Stimulated activated effector memory CD8-positive, alpha-beta T cell treated with anti-CD3 and anti-CD28 coated beads, Interleukin-12 subunit alpha, Interleukin-12 subunit beta, amount 100 ng/mL, for 72 hours (primary cell): Measurements from ENCODE around the gene CCDC112.
A peak's percentile ranks its signal among the peaks of the same experiment; 100 is the strongest.

Experiments
- ATAC-seq: fragments of 150-1000 bp; cut with Tn5 transposase; 2 replicates; pipeline ENCODE4 v1.10.0; 2021
- DNase-seq, 2 donors: peaks; one replicate each; pipeline ENCODE4 v3.0.0; 2021 to 2022; ENCODE audit warnings: low spot score in 2 of 2
- H3K27ac Mint-ChIP-seq: one replicate; pipeline ENCODE4 v1.8.0; 2022; ENCODE audit warnings: mild to moderate bottlenecking, mixed read lengths
- H3K36me3 Mint-ChIP-seq: one replicate; pipeline ENCODE4 v1.8.0; 2022; ENCODE audit warnings: mild to moderate bottlenecking, mixed read lengths
- H3K4me1 Mint-ChIP-seq: one replicate; pipeline ENCODE4 v1.8.0; 2022; ENCODE audit warnings: mixed read lengths
- H3K4me3 Mint-ChIP-seq: one replicate; pipeline ENCODE4 v1.8.0; 2022; ENCODE audit warnings: mild to moderate bottlenecking, mixed read lengths
- H3K9me3 Mint-ChIP-seq: one replicate; pipeline ENCODE4 v1.8.0; 2022; ENCODE audit warnings: mixed read lengths

The CCDC112 gene

GRCh38 chr5:115246361-115246991 is 50.0 kb downstream of the CCDC112 start:
- no peaks in the 10 kb centered on the region for H3K9me3 Mint-ChIP-seq
- ATAC-seq (peak; percentile 55), DNase-seq (no peak)
- H3K36me3 Mint-ChIP-seq: peaks cover 21% of the 10 kb centered on the region
- no peak overlapping the region for H3K4me3 Mint-ChIP-seq
- peaks cover 18% of the 10 kb centered on the region for H3K4me1 Mint-ChIP-seq
- no peak overlapping the region for H3K27ac Mint-ChIP-seq

DNA sequence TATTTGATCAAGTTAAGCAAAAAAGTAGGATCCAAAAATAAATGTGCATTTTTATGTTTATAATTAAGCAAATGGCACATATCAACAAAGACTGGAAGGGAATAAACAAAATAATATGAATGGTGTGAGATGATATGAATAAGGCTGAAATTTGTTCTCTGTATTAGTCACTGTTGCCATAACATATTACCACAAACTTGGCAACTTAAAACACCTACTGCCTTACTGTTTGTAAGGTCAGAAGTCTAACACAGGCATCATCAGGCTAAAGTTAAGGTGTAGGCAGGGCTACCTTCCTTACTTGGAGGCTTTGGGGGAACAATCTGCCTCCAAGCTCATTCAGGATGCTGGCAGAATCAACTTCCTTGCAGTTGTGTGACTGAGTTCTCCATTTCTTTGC is 53.0 kb downstream of the CCDC112 start:
- ATAC-seq: peak; percentile 96

DNA sequence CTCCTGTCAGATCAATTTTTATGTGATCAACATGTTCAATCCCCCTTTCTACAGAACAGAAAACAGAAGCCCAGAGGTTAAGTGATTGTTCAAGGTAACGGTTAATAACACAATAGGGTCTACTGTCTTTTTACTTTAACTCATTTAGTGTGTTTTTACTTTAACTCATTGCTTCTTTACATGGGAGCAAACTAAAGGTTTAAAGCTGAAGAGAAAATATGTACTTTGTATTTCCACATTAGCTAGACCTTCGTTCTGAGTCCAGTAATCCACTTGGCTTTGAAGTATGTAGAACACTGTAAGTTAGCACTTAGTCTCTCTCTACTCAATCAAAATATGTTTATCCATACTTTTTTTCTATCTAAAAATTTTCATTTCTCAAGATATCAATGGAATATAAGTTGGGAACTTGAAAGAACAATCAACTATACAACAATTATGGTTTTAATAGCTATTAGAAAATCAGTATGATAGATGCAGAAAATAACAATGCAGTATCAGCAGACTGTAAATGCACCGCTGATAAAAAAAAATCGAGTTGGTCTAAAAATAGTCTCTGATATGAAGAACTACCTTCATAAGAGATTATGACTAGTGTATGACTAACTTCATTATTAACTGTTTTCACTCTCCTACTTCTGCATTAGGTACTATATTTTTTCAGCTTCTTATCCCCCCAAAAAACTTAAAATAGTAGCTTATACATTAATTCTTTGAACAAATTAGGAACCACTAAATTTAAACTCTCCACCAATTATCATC is 54.4 kb downstream of the CCDC112 start:
- Mint-ChIP-seq H3K27ac (no peak overlapping the region), H3K4me3 (no peak overlapping the region), H3K4me1 (peaks cover 11% of the 10 kb centered on the region), H3K9me3 (no peaks in the 10 kb centered on the region), H3K36me3 (peaks cover 47% of the 10 kb centered on the region)
- ATAC-seq (no peak), DNase-seq (no peak)

More for the DNA sequence above, 53.0 kb downstream of the CCDC112 start:
- DNase-seq: no peak
- H3K9me3 Mint-ChIP-seq: no peaks in the 10 kb centered on the region
- H3K27ac Mint-ChIP-seq: peak overlapping the region; percentile 61
- H3K4me1 Mint-ChIP-seq: peaks cover 11% of the 10 kb centered on the region
- H3K4me3 Mint-ChIP-seq: no peak overlapping the region
- H3K36me3 Mint-ChIP-seq: peaks cover 40% of the 10 kb centered on the region

- DNase-seq: no peak
- H3K36me3 Mint-ChIP-seq: peaks cover 82% of the 10 kb centered on the region
- no peak for ATAC-seq
Observed at GRCh38 chr5:115237066-115237465, 59.4 kb downstream of the CCDC112 start.

DNA sequence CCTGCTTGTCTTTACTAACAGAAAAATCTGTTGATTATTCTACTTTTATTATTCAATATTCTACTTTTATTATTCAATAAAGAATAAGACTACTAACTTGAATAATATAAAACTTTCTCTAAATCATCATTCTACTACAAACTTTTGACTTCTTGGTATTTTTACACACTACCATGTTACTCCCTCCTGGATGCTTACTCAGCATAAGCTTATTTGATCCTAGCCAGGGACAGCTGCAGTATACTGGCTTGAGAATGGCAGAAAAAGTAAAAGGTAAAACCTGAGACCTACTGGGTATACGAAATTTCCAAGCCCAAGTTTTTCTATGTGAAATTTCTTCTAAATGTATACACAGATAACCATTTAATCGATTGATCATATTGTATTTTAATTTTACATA is 59.9 kb downstream of the CCDC112 start:
- ATAC-seq (no peak), DNase-seq (no peak)
- Mint-ChIP-seq H3K27ac (no peak overlapping the region), H3K4me3 (no peak overlapping the region), H3K4me1 (peaks cover 8% of the 10 kb centered on the region), H3K9me3 (no peaks in the 10 kb centered on the region), H3K36me3 (peaks cover 82% of the 10 kb centered on the region)

More at GRCh38 chr5:115237066-115237465, 59.4 kb downstream of the CCDC112 start:
- Mint-ChIP-seq H3K27ac (no peak overlapping the region), H3K4me1 (peaks cover 8% of the 10 kb centered on the region), H3K9me3 (no peaks in the 10 kb centered on the region), H3K4me3 (no peak overlapping the region)

DNA sequence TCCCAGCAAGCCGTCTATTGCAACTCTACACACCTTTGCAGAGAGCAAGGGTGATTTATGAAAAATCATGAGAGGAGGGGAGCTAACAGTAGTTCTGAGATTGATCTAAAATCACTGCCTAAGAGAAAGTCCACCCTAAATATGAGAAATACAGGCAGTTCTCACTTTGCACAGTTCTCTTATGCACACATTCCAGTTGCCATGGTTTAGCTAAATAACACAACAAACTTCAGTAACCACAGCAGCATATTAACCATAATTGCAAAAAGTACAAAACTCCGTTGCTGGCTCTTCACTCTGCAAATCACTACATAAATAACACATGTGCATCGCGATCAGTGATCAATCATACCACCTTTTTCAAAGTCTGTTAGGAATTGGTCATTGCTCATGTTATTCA is 64.9 kb downstream of the CCDC112 start:
- no peak for DNase-seq
- H3K36me3 Mint-ChIP-seq: peaks cover 67% of the 10 kb centered on the region
- no peak for ATAC-seq
- no peak overlapping the region for H3K4me3 Mint-ChIP-seq
- H3K27ac Mint-ChIP-seq: no peak overlapping the region
- H3K9me3 Mint-ChIP-seq: no peaks in the 10 kb centered on the region
- peaks cover 8% of the 10 kb centered on the region for H3K4me1 Mint-ChIP-seq

DNA sequence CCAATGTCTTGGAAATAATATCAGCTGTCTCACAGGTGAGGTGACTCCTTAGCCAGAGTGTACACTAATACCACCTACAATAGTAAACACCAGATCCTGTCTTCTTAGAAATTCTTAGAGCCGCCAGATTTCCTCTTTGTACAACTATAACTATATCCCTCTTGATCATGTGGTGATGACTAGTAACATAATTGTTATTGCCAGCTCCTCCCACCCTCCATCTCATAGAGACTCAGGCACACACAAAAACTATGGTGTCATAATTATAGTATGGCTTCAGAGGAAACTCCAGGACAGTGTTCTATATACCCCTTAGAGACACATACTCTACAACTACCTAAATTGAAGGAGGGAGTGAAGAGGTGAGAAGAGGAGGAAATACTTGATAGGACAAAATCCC is 66.8 kb downstream of the CCDC112 start:
- H3K4me3 Mint-ChIP-seq: no peak overlapping the region
- ATAC-seq: no peak

DNA sequence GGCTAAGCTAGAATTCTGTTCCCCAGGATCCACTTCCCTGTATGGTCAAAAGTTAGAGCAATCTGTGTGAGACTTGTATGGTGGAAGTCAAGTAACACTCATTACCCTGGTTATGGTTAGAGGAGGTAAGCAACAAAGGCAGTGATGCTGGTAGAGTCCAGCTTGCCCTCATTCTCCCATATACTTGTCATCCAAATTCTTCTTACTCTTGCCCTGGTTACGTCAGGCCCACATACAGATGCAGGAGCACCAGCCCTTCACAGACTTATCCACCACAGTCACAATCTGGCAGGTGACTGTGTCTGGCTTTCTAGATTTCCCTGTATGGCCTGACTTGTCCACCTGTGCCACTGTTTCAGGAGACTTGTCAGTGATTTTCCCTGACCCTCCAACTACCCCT is 69.2 kb downstream of the CCDC112 start:
- H3K9me3 Mint-ChIP-seq: no peaks in the 10 kb centered on the region
- ATAC-seq: no peak
- no peak for DNase-seq
- no peak overlapping the region for H3K27ac Mint-ChIP-seq
- H3K4me1 Mint-ChIP-seq: no peaks in the 10 kb centered on the region
- no peak overlapping the region for H3K4me3 Mint-ChIP-seq
- peaks cover 43% of the 10 kb centered on the region for H3K36me3 Mint-ChIP-seq

More for the DNA sequence above, 66.8 kb downstream of the CCDC112 start:
- no peak overlapping the region for H3K27ac Mint-ChIP-seq
- no peaks in the 10 kb centered on the region for H3K9me3 Mint-ChIP-seq
- peaks cover 8% of the 10 kb centered on the region for H3K4me1 Mint-ChIP-seq
- no peak for DNase-seq
- peaks cover 57% of the 10 kb centered on the region for H3K36me3 Mint-ChIP-seq
